EL (cell line): ENCODE results near the gene CBFA2T2.
A peak's percentile ranks its signal among the peaks of the same experiment; 100 is the strongest.
"Not testable (repeated sequence)": the region's sequence is repeated elsewhere in the genome, so short reads cannot be mapped to it uniquely, and the experiment has no call there.

Experiments used
- DNase-seq: peaks from one replicate; pipeline ENCODE4 v3.0.0-alpha.2; 2016

CBFA2T2 gene

GRCh38 chr20:33553516-33553915 lies 63.6 kb downstream of the CBFA2T2 start:
- no peak for DNase-seq

GRCh38 chr20:33554914-33555420 lies 65.1 kb downstream of the CBFA2T2 start:
- peak; percentile 91 for DNase-seq

- no peak for DNase-seq
These were observed 65.9 kb downstream of the CBFA2T2 start for GRCh38 chr20:33555755-33556154.

- DNase-seq = no peak
These were observed 66.3 kb downstream of the CBFA2T2 start for GRCh38 chr20:33556246-33556645.

- no peak for DNase-seq
These were observed 68.7 kb downstream of the CBFA2T2 start for GRCh38 chr20:33558348-33559144.

- no peak for DNase-seq
These were observed 69.3 kb downstream of the CBFA2T2 start for GRCh38 chr20:33559212-33559611.

GRCh38 chr20:33560026-33560425 lies 70.1 kb downstream of the CBFA2T2 start:
- DNase-seq = no peak

GRCh38 chr20:33561053-33561452 lies 71.2 kb downstream of the CBFA2T2 start:
- not testable (repeated sequence) for DNase-seq

- peak; percentile 85 for DNase-seq
These were observed 72.1 kb downstream of the CBFA2T2 start for GRCh38 chr20:33561692-33562601.

- DNase-seq = no peak
These were observed 73.9 kb downstream of the CBFA2T2 start for GRCh38 chr20:33563788-33564187.

- no peak for DNase-seq
These were observed 77.1 kb downstream of the CBFA2T2 start for GRCh38 chr20:33566781-33567603.

GRCh38 chr20:33567949-33568348 lies 78.1 kb downstream of the CBFA2T2 start:
- DNase-seq = no peak

GRCh38 chr20:33568378-33568777 lies 78.5 kb downstream of the CBFA2T2 start:
- no peak for DNase-seq

GRCh38 chr20:33568868-33569801 lies 79.2 kb downstream of the CBFA2T2 start:
- DNase-seq = no peak

- DNase-seq = no peak
These were observed 80.0 kb downstream of the CBFA2T2 start for GRCh38 chr20:33569802-33570391.

GRCh38 chr20:33570743-33571142 lies 80.8 kb downstream of the CBFA2T2 start:
- no peak for DNase-seq

- not testable (repeated sequence) for DNase-seq
These were observed 83.4 kb downstream of the CBFA2T2 start for GRCh38 chr20:33573268-33573667.

GRCh38 chr20:33575282-33575681 lies 85.4 kb downstream of the CBFA2T2 start:
- no peak for DNase-seq

GRCh38 chr20:33576432-33577125 lies 86.7 kb downstream of the CBFA2T2 start:
- no peak for DNase-seq

- DNase-seq = peak; percentile 48
These were observed 88.6 kb downstream of the CBFA2T2 start for GRCh38 chr20:33578510-33578909.
